ENCODE measurements around the gene SPG21. TPM values are rescaled to one million over a fixed set of nuclear protein-coding genes. Genes with fewer than 3 reads are reported as not detected.
A peak's percentile ranks its signal among the peaks of the same experiment; 100 is the strongest.
"Not testable (repeated sequence)": the region's sequence is repeated elsewhere in the genome, so short reads cannot be mapped to it uniquely, and the experiment has no call there.

The SPG21 gene
- total RNA-seq, 1 experiment from 2014 or later, result 53.2 TPM

DNA sequence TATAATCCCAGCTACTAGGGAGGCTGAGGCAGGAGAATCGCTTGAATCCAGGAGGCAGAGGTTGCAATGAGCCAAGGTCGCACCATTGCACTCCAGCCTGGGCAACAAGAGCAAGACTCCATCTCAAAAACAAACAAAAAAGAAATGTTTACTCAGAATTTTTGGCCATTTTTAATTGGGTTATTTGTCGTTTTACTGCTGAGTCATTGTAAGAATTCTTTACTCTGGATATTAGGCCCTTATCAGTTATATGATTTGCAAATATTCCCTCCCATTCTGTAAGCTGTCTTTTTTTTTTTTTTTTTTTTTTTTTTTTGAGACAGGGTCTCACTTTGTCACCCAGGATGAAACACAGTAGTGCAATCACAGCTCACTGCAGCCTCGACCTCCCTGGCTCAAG, 21.5 kb upstream of the SPG21 start:
- H3K36me3 ChIP-seq (replicated peaks; ENCODE audit: control insufficient read depth, insufficient read depth, low read length); DNase-seq; H3K4me3 ChIP-seq (ENCODE audit: insufficient read depth, low read depth, low read length); H3K27me3 ChIP-seq (ENCODE audit: control insufficient read depth, insufficient read depth, low read length): not testable (repeated sequence)

- Histone ChIP-seq H3K36me3 (replicated peaks; ENCODE audit: control insufficient read depth, insufficient read depth, low read length) (no peaks in the 10 kb centered on the region; the same call in 1 of the 2 replicates), H3K27me3 (ENCODE audit: control insufficient read depth, insufficient read depth, low read length) (no peaks in the 10 kb centered on the region), H3K4me3 (ENCODE audit: insufficient read depth, low read depth, low read length) (no peak overlapping the region)
- peak; percentile 40 for DNase-seq
These were observed 19.3 kb upstream of the SPG21 start for GRCh38 chr15:65008983-65009382.

DNA sequence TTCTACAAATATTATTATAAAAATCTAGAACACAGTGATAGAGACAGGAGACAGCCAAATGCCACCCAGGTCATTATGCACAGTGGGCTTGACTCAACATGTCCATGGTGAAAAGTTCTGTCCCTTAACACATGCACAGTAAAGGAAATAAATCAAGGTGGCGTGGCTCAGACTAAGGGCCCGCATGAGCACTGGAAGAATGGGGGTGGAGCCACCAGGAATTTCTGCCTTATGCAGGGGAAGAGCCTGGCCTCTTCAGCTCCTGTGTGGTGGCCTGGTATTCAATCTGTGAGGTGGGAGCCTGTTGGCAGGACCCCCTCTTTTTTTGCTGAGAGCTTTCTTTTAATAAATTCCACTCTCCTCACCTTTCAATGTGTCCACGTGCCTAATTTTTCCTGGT, 17.2 kb upstream of the SPG21 start:
- Histone ChIP-seq H3K4me3 (ENCODE audit: insufficient read depth, low read depth, low read length) (no peak overlapping the region), H3K27me3 (ENCODE audit: control insufficient read depth, insufficient read depth, low read length) (no peaks in the 10 kb centered on the region), H3K36me3 (replicated peaks; ENCODE audit: control insufficient read depth, insufficient read depth, low read length) (no peaks in the 10 kb centered on the region; the same call in 1 of the 2 replicates)
- DNase-seq, result no peak

GRCh38 chr15:65004993-65005392, 15.3 kb upstream of the SPG21 start:
- DNase-seq, result no peak
- H3K36me3 ChIP-seq (replicated peaks; ENCODE audit: control insufficient read depth, insufficient read depth, low read length), result no peaks in the 10 kb centered on the region; the same call in 1 of the 2 replicates
- H3K27me3 ChIP-seq (ENCODE audit: control insufficient read depth, insufficient read depth, low read length), result no peaks in the 10 kb centered on the region
- H3K4me3 ChIP-seq (ENCODE audit: insufficient read depth, low read depth, low read length), result no peak overlapping the region

- Histone ChIP-seq H3K4me3 (ENCODE audit: insufficient read depth, low read depth, low read length) (no peak overlapping the region), H3K36me3 (replicated peaks; ENCODE audit: control insufficient read depth, insufficient read depth, low read length) (no peaks in the 10 kb centered on the region), H3K27me3 (ENCODE audit: control insufficient read depth, insufficient read depth, low read length) (no peaks in the 10 kb centered on the region)
- no peak for DNase-seq
These were observed 8.1 kb upstream of the SPG21 start for GRCh38 chr15:64997745-64998375.

DNA sequence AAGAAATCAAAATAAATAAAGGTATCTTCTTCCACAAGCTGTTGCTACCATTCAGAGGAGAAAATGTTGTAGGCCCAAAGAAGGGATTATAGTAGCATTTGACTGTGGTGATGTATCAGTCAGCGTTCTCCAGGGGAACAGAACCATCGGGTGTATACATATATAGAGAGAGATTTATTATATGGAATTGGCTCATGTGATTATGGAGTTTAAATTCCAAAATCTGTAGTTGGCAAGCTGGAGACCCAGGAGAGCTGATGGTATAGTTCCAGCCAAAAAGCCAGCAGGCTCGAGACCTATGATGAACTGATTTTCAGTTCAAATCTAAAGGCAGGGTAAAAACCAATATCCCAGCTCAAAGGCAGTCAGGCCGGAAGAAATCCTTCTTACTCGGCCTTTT, 7.4 kb upstream of the SPG21 start:
- no peaks in the 10 kb centered on the region for H3K36me3 ChIP-seq (replicated peaks; ENCODE audit: control insufficient read depth, insufficient read depth, low read length)
- H3K27me3 ChIP-seq (ENCODE audit: control insufficient read depth, insufficient read depth, low read length), result no peaks in the 10 kb centered on the region
- no peak overlapping the region for H3K4me3 ChIP-seq (ENCODE audit: insufficient read depth, low read depth, low read length)
- DNase-seq, result no peak

DNA sequence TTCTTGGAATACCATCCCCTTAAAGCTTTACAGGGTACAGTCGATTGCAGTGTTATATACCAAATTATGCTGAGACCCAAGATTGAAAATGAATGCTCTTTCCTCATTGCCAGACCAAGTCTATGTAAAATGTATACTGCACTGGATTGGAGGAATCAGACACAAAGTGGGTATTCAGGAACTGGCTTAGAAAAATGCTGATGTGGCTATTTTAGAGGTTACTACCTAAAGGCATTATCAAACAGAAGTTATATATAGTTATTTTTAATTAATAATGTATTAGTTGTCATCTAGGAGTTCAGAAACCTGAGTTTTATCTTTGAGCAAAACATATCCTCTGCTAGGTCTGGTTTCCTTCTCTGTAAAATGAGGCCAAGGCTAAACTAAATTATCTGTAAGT, 3.6 kb upstream of the SPG21 start:
- no peak for DNase-seq
- Histone ChIP-seq H3K36me3 (replicated peaks; ENCODE audit: control insufficient read depth, insufficient read depth, low read length) (no peaks in the 10 kb centered on the region), H3K27me3 (ENCODE audit: control insufficient read depth, insufficient read depth, low read length) (no peaks in the 10 kb centered on the region), H3K4me3 (ENCODE audit: insufficient read depth, low read depth, low read length) (no peak overlapping the region)

DNA sequence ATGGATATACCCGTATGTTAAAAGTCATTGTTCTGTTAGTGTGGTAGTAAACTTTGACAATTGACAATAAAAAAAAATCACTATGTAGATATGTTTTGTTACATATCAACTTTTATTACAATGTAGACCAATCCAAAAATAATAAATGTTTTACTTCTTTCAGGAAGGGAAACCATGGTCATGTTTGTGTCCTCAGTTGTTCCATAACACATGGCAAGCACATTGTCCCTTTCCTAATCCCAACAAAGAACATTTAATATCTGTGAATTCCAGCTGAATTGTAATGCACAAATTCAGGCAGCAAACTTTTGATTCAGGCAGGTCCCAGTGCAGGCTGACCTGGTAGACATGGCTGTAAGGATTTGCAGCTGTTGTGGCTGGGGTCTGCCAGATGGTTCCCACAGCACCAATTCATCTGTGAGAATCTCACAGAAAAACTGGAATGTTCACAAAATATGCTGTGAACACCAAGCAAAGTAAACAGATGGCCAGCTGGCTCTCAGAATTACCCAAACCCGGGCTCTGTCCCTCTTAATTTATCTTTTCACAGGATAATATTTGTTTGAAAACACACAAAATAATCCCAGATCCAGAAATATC, 1.9 kb upstream of the SPG21 start:
- Histone ChIP-seq H3K36me3 (replicated peaks; ENCODE audit: control insufficient read depth, insufficient read depth, low read length) (no peaks in the 10 kb centered on the region), H3K4me3 (ENCODE audit: insufficient read depth, low read depth, low read length) (no peak overlapping the region), H3K27me3 (ENCODE audit: control insufficient read depth, insufficient read depth, low read length) (no peaks in the 10 kb centered on the region)
- no peak for DNase-seq

- no peaks in the 10 kb centered on the region for H3K36me3 ChIP-seq (replicated peaks; ENCODE audit: control insufficient read depth, insufficient read depth, low read length)
- DNase-seq, result no peak
- H3K27me3 ChIP-seq (ENCODE audit: control insufficient read depth, insufficient read depth, low read length), result no peaks in the 10 kb centered on the region
- H3K4me3 ChIP-seq (ENCODE audit: insufficient read depth, low read depth, low read length), result peak overlapping the region; percentile 88
These were observed 405 bp upstream of the SPG21 start for GRCh38 chr15:64990168-64990470.

GRCh38 chr15:64987136-64987535, 2.6 kb downstream of the SPG21 start:
- H3K27me3 ChIP-seq (ENCODE audit: control insufficient read depth, insufficient read depth, low read length), result no peaks in the 10 kb centered on the region
- H3K4me3 ChIP-seq (ENCODE audit: insufficient read depth, low read depth, low read length), result no peak overlapping the region
- H3K36me3 ChIP-seq (replicated peaks; ENCODE audit: control insufficient read depth, insufficient read depth, low read length), result no peaks in the 10 kb centered on the region; the same call in 1 of the 2 replicates
- no peak for DNase-seq

DNA sequence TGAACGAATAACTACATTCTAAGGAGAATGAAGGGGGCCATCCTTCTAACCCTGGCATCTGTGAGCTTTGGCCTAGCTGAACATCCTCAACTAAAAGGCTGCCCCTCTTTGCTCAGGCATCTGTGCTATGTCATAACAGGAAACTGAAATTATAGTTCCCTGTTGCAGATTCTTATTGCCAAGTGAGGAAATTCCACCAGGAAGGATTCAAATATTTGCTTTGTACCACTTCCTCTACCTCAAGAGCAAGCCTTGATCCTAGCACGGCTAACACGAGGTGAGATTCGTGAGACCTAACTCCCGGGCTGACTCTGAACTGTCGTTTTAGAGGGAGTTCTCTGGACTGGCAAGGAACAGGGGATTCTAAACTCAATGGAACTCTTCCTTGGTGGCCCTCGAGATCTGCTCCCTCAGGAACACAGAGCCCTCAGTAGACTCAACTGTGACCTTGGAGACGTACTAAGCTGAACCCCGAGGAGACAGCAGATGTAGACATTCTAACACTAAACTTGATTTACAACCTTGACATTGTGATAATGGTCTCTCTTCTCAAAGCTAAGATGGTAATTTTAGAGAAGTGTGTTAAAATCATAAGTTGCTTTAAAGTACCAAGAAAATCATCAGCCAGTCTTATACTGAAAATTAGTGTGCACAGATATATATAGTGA, 4.2 kb downstream of the SPG21 start:
- no peak for DNase-seq
- Histone ChIP-seq H3K36me3 (replicated peaks; ENCODE audit: control insufficient read depth, insufficient read depth, low read length) (no peaks in the 10 kb centered on the region; the same call in 1 of the 2 replicates), H3K4me3 (ENCODE audit: insufficient read depth, low read depth, low read length) (no peak overlapping the region), H3K27me3 (ENCODE audit: control insufficient read depth, insufficient read depth, low read length) (no peaks in the 10 kb centered on the region)

- H3K36me3 ChIP-seq (replicated peaks; ENCODE audit: control insufficient read depth, insufficient read depth, low read length), result peaks cover 1% of the 10 kb centered on the region
- H3K4me3 ChIP-seq (ENCODE audit: insufficient read depth, low read depth, low read length), result no peak overlapping the region
- DNase-seq, result no peak
- no peaks in the 10 kb centered on the region for H3K27me3 ChIP-seq (ENCODE audit: control insufficient read depth, insufficient read depth, low read length)
These were observed 7.2 kb downstream of the SPG21 start for GRCh38 chr15:64982472-64982871.

DNA sequence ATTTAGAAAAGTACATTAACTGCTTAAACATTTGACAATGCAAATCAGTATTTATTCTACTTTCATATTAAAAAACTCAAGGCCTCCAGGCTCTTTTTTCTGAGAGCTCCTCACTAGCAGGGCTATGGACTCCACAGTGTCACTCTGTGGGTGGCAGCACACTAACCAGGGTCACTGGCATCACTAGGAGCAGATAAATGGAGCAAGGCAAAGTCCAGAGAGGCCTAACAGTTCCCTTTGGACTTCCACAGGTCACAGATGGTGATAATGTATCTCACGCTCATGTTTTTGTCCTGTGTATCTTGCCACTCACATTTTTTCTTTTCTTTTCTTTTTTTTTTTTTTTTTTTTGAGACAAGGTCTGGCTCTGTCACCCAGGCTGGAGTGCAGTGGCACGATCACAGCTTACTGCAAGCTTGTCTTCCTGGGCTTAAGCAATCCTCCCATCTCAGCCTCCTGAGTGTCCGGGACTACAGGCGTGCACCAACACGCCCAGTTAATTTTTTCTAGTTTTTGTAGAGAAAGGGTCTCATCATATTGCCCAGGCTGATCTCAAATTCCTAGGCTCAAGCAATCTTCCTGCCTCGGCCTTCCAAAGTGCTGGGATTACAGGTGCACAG, 7.8 kb downstream of the SPG21 start:
- no peak for DNase-seq
- Histone ChIP-seq H3K36me3 (replicated peaks; ENCODE audit: control insufficient read depth, insufficient read depth, low read length) (peaks cover 1% of the 10 kb centered on the region), H3K4me3 (ENCODE audit: insufficient read depth, low read depth, low read length) (no peak overlapping the region), H3K27me3 (ENCODE audit: control insufficient read depth, insufficient read depth, low read length) (no peaks in the 10 kb centered on the region)

GRCh38 chr15:64979252-64979710, 10.4 kb downstream of the SPG21 start:
- Histone ChIP-seq H3K27me3 (ENCODE audit: control insufficient read depth, insufficient read depth, low read length) (no peaks in the 10 kb centered on the region), H3K36me3 (replicated peaks; ENCODE audit: control insufficient read depth, insufficient read depth, low read length) (peaks cover 3% of the 10 kb centered on the region), H3K4me3 (ENCODE audit: insufficient read depth, low read depth, low read length) (no peak overlapping the region)
- peak; percentile 78 for DNase-seq

DNA sequence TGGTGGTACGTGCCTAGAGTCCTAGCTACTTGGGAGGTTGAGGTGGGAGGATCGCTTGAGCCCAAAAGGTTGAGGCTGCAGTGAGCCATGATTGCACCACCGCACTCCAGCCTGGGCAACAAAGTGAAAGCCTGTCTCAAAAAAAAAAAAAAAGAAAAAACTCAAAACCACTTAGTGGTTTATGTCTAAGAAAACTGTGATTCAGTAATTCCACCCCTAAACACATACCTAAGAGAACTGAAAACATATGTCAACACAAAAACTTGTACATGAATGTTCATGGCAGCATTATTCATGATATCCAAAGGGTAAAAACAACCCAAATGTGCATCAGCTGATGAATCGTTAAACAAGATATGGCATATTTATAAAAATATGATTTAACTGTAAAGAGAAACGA, 14.3 kb downstream of the SPG21 start:
- H3K36me3 ChIP-seq (replicated peaks; ENCODE audit: control insufficient read depth, insufficient read depth, low read length), result peaks cover 5% of the 10 kb centered on the region
- no peak for DNase-seq
- no peak overlapping the region for H3K4me3 ChIP-seq (ENCODE audit: insufficient read depth, low read depth, low read length)
- H3K27me3 ChIP-seq (ENCODE audit: control insufficient read depth, insufficient read depth, low read length), result no peaks in the 10 kb centered on the region
